IMR-90 (cell line): ENCODE measurements around the gene UVSSA. TPM values are rescaled to one million over a fixed set of nuclear protein-coding genes. Genes with fewer than 3 reads are reported as not detected.

ENCODE experiments used
- ATAC-seq: fragments of 200-7000 bp; cut with Tn5 transposase; 2 replicates; pipeline ENCODE4 v1.9.1; 2020; ENCODE audit warnings: low read depth, mild to moderate bottlenecking, moderate library complexity
- BruUV-seq: library from RNA; stranded (reverse); fragments of 400-500 nt; replicated peaks from 2 replicates; lab custom pipeline; 2021; lab: Mats Ljungman, UMichigan
- CTCF ChIA-PET: fragments of 300-600 bp; formaldehyde crosslinking; extraction: SDS; loops from one replicate; lab custom pipeline; 2021; ENCODE audit warnings: antibody characterized with exemption; lab: Yijun Ruan, JAX
- POLR2A ChIA-PET: fragments of 300-600 bp; sonication (Branson Sonifier 250); formaldehyde crosslinking; loops from one replicate; lab custom pipeline; 2022; ENCODE audit warnings: antibody characterized with exemption; ENCODE audit not compliant: unreplicated experiment; lab: Charles Lee
- DNase-seq: peaks from one replicate; pipeline ENCODE4 v3.0.0; 2013
- H2AFZ ChIP-seq: replicated peaks from 2 replicates; pipeline ENCODE3; 2013; ENCODE audit warnings: low read length, mild to moderate bottlenecking; ENCODE audit not compliant: poor library complexity
- H2AK5ac ChIP-seq: 2 replicates; pipeline ENCODE4 v1.6.1; 2013; ENCODE audit warnings: low read depth, low read length, inconsistent platforms
- H2AK9ac ChIP-seq: replicated peaks from 2 replicates; pipeline ENCODE3; 2013; ENCODE audit warnings: mild to moderate bottlenecking, low read depth, low read length, moderate library complexity; ENCODE audit not compliant: poor library complexity
- H2BK120ac ChIP-seq: 2 replicates; pipeline ENCODE4 v1.6.1; 2013; ENCODE audit warnings: low read depth, low read length, inconsistent platforms
- H2BK15ac ChIP-seq: 3 replicates; pipeline ENCODE4 v1.6.1; 2013; ENCODE audit warnings: low read depth, low read length, inconsistent platforms
- H2BK20ac ChIP-seq: 2 replicates; pipeline ENCODE4 v1.6.1; 2013; ENCODE audit warnings: low read depth, mild to moderate bottlenecking, inconsistent platforms, low read length, moderate library complexity
- H2BK5ac ChIP-seq: 2 replicates; pipeline ENCODE4 v1.6.1; 2013; ENCODE audit warnings: mild to moderate bottlenecking, low read depth, low read length, inconsistent platforms; ENCODE audit not compliant: poor library complexity, severe bottlenecking
- H3K14ac ChIP-seq: replicated peaks from 2 replicates; pipeline ENCODE4 v1.6.1; 2013; ENCODE audit warnings: low read depth, low read length, inconsistent platforms
- H3K18ac ChIP-seq: 2 replicates; pipeline ENCODE4 v1.6.1; 2013; ENCODE audit warnings: low read depth, low read length, control low read depth
- H3K23ac ChIP-seq: 2 replicates; pipeline ENCODE4 v1.6.1; 2013; ENCODE audit warnings: low read depth, low read length, inconsistent platforms
- H3K27ac ChIP-seq: 2 replicates; pipeline ENCODE4 v1.5.1; 2013; ENCODE audit warnings: mild to moderate bottlenecking, control low read depth, low read length; ENCODE audit not compliant: insufficient read depth
- H3K27me3 ChIP-seq: 2 replicates; pipeline ENCODE4 v1.6.1; 2013; ENCODE audit warnings: low read length; ENCODE audit not compliant: control insufficient read depth, insufficient read depth
- H3K36me3 ChIP-seq: 2 replicates; pipeline ENCODE4 v1.6.1; 2013; ENCODE audit warnings: low read length, mixed read lengths; ENCODE audit not compliant: control insufficient read depth, insufficient read depth
- H3K4ac ChIP-seq: 2 replicates; pipeline ENCODE4 v1.6.1; 2013; ENCODE audit warnings: low read depth, low read length, inconsistent platforms
- H3K4me1 ChIP-seq: 2 replicates; pipeline ENCODE4 v1.6.1; 2013; ENCODE audit warnings: low read length, mixed read lengths; ENCODE audit not compliant: control insufficient read depth, insufficient read depth
- H3K4me2 ChIP-seq: 2 replicates; pipeline ENCODE4 v1.6.1; 2013; ENCODE audit warnings: low read depth, mild to moderate bottlenecking, control low read depth, low read length, moderate library complexity
- H3K4me3 ChIP-seq: 2 replicates; pipeline ENCODE4 v1.5.1; 2013; ENCODE audit warnings: low read depth, mild to moderate bottlenecking, control low read depth, low read length, moderate library complexity; ENCODE audit not compliant: insufficient read depth
- H3K56ac ChIP-seq: 2 replicates; pipeline ENCODE4 v1.6.1; 2013; ENCODE audit warnings: low read length, inconsistent platforms; ENCODE audit not compliant: insufficient read depth; ENCODE audit errors: extremely low read depth
- H3K79me1 ChIP-seq, 2 experiments: 2 replicates each; pipeline ENCODE4 v1.6.1; 2013; ENCODE audit warnings: low read length in 2 of 2, inconsistent platforms in 1 of 2, low read depth in 1 of 2
- H3K9ac ChIP-seq: 2 replicates; pipeline ENCODE4 v1.6.1; 2013; ENCODE audit warnings: low read depth, low read length, control low read depth
- H3K9me1 ChIP-seq: 2 replicates; pipeline ENCODE4 v1.6.1; 2013; ENCODE audit warnings: low read length, inconsistent platforms; ENCODE audit not compliant: insufficient read depth
- H3K9me3 ChIP-seq: 2 replicates; pipeline ENCODE4 v1.6.1; 2013; ENCODE audit warnings: low read length; ENCODE audit not compliant: control insufficient read depth, insufficient read depth
- H4K20me1 ChIP-seq: 2 replicates; pipeline ENCODE4 v1.6.1; 2013; ENCODE audit warnings: low read length, inconsistent platforms; ENCODE audit not compliant: insufficient read depth
- H4K5ac ChIP-seq: 2 replicates; pipeline ENCODE4 v1.6.1; 2013; ENCODE audit warnings: mild to moderate bottlenecking, low read depth, low read length, control low read depth
- H4K8ac ChIP-seq, 2 experiments: 2 replicates each; pipeline ENCODE4 v1.6.1; 2013; ENCODE audit warnings: low read depth in 2 of 2, low read length in 2 of 2, control low read depth in 1 of 2, inconsistent platforms in 1 of 2
- H4K91ac ChIP-seq: 2 replicates; pipeline ENCODE4 v1.6.1; 2013; ENCODE audit warnings: low read depth, low read length, inconsistent platforms; ENCODE audit not compliant: insufficient read depth
- CEBPB ChIP-seq: IDR thresholded peaks from 2 replicates; pipeline ENCODE4 v1.6.1; 2012; ENCODE audit warnings: low read depth, low read length, improper control_type of control experiment
- CHD1 ChIP-seq: IDR thresholded peaks from 2 replicates; pipeline ENCODE4 v1.6.1; 2012; ENCODE audit warnings: low read depth, low read length, improper control_type of control experiment
- WGBS, 2 experiments: methylation state at CpG; one replicate each; pipeline versions ENCODE4 v1.1.5 to v1.1.7; 2013; ENCODE audit warnings: missing lambda C conversion rate in 2 of 2; ENCODE audit not compliant: insufficient read length in 1 of 2; ENCODE audit errors: extremely low coverage in 2 of 2; 5-methylcytosine and 5-hydroxymethylcytosine counted together
- dilution Hi-C: fragments of 300-500 bp; cut with HindIII; formaldehyde crosslinking; loops from one replicate; pipeline ENCODE4 v1.14.3; 2018; ENCODE audit warnings: low sequenced_read_pairs; ENCODE audit not compliant: unreplicated experiment
- in situ Hi-C: fragments of 300-500 bp; cut with MboI; formaldehyde crosslinking; loops from 3 replicates; pipeline ENCODE4 v1.14.3; 2019; ENCODE audit warnings: low sequenced_read_pairs, inconsistent platforms, mixed read lengths
- intact Hi-C: fragments of 100-400 bp; cut with micrococcal nuclease; formaldehyde crosslinking; loops from 2 replicates; pipeline ENCODE4 v1.10.0; 2022
- polyA plus RNA-seq, 3 experiments: library from polyadenylated mRNA; depleted of rRNA; stranded (reverse); fragments of >200 nt; gene quantifications; 2 replicates each; pipeline ENCODE4 v1.2.3, GENCODE V29; 2012; ENCODE audit warnings: low replicate concordance in 1 of 3
- total RNA-seq: library from RNA; depleted of rRNA; stranded (reverse); fragments of >200 nt; gene quantifications from 2 replicates; pipeline ENCODE4 v1.2.3, GENCODE V29; 2012

UVSSA gene
- total and polyA plus RNA-seq, 2 of the 4 experiments (the other 2 are of a cell fraction) = 1.4 to 8.4 TPM

- no peak overlapping the region for H3K18ac ChIP-seq
- no peak overlapping the region for H4K91ac ChIP-seq
- H3K36me3 ChIP-seq = peaks cover 27% of the 10 kb centered on the region; the same call in 1 of the 2 replicates
- in situ Hi-C loops (no loop called here), dilution Hi-C loops (no loop called here), intact Hi-C loops (no loop called here)
- no peak for DNase-seq
- H3K9me3 ChIP-seq = no peaks in the 10 kb centered on the region
- ChIA-PET CTCF (no interaction called here), POLR2A (no interaction called here)
- TF ChIP-seq CHD1 = no peak
- TF ChIP-seq CEBPB = no peak
- no peak overlapping the region for H2AK9ac ChIP-seq
- no peak overlapping the region for H2BK120ac ChIP-seq
- no peak for ATAC-seq
- H3K14ac ChIP-seq = no peak overlapping the region
- H3K4me2 ChIP-seq = no peak overlapping the region
- H3K79me1 ChIP-seq = peaks cover 12 to 71% of the 10 kb centered on the region in 2 experiments
- H3K9me1 ChIP-seq = peaks cover 14% of the 10 kb centered on the region; the same call in 1 of the 2 replicates
- H4K8ac ChIP-seq = no peak overlapping the region
- H3K56ac ChIP-seq = no peak overlapping the region
- no peak overlapping the region for H3K23ac ChIP-seq
- peaks cover 2% of the 10 kb centered on the region; the same call in 1 of the 2 replicates for H3K4me1 ChIP-seq
- H2BK15ac ChIP-seq = no peak overlapping the region
- peaks cover 77% of the 10 kb centered on the region for H4K20me1 ChIP-seq
- H3K4ac ChIP-seq = no peak overlapping the region
- BruUV-seq = no TSS peak
- H2AK5ac ChIP-seq = no peak overlapping the region; the same call in 1 of the 2 replicates
- H3K27me3 ChIP-seq = no peaks in the 10 kb centered on the region
- H2BK20ac ChIP-seq = no peak overlapping the region
- no peak overlapping the region for H4K5ac ChIP-seq
- no peak overlapping the region for H3K4me3 ChIP-seq
- no peak overlapping the region for H2BK5ac ChIP-seq
- 90% methylated on average over 9 of the region's 15 CpGs; no CpG with 5 or more reads in 1 of the 2 experiments for WGBS, 2 experiments
- no peak overlapping the region for H2AFZ ChIP-seq
- H3K27ac ChIP-seq = no peak overlapping the region
- H3K9ac ChIP-seq = no peak overlapping the region
These were observed 47.6 kb upstream of the UVSSA start for GRCh38 chr4:1299301-1299860.
